Gastrocnemius medialis (tissue), 4 donors: Measurements from ENCODE around the gene MPP3. TPM values are rescaled to one million over a fixed set of nuclear protein-coding genes. Genes with fewer than 3 reads are reported as not detected.
"Not testable (repeated sequence)": the region's sequence is repeated elsewhere in the genome, so short reads cannot be mapped to it uniquely, and the experiment has no call there.

Source experiments
- ATAC-seq, 2 donors: fragments of 150-250 bp; one replicate each; pipeline ENCODE4 v1.9.1; 2016
- DNase-seq, 2 donors: peaks; one replicate each; pipeline ENCODE4 v3.0.0-alpha.2; 2019
- H3K27ac ChIP-seq, 4 donors: fragments of 200-600 bp; sonication (generic); 1 replicate in 1 of 4; 2 replicates in 3 of 4; pipeline ENCODE4 v1.5.1; 2016 to 2018; ENCODE audit warnings: mild to moderate bottlenecking in 2 of 4, moderate library complexity in 1 of 4
- H3K27me3 ChIP-seq, 3 donors: fragments of 200-600 bp; sonication (generic) in 2 of 3; 1 replicate in 1 of 3; 2 replicates in 2 of 3; pipeline versions ENCODE4 v1.5.1 to v1.6.0; 2016 to 2019; ENCODE audit warnings: mild to moderate bottlenecking in 1 of 3, moderate library complexity in 1 of 3
- H3K36me3 ChIP-seq, 2 donors: fragments of 200-600 bp; sonication (generic) in 1 of 2; one replicate each; pipeline ENCODE4 v1.5.1; 2017 to 2018
- H3K4me1 ChIP-seq, 2 donors: fragments of 200-600 bp; sonication (generic) in 1 of 2; one replicate each; pipeline ENCODE4 v1.5.1; 2016 to 2017; ENCODE audit warnings: mild to moderate bottlenecking in 2 of 2
- H3K4me3 ChIP-seq, 4 donors: fragments of 200-600 bp; sonication (generic) in 3 of 4; 1 replicate in 1 of 4; 2 replicates in 3 of 4; pipeline ENCODE4 v1.5.1; 2016 to 2019; ENCODE audit warnings: mild to moderate bottlenecking in 2 of 4
- H3K9me3 ChIP-seq, 3 donors: fragments of 200-600 bp; sonication (generic) in 2 of 3; 1 replicate in 1 of 3; 2 replicates in 2 of 3; pipeline ENCODE4 v1.5.1; 2016 to 2019
- POLR2A ChIP-seq, 2 donors: fragments of 450-650 bp; IDR thresholded peaks; one replicate each; pipeline ENCODE4 v1.6.1; 2017; ENCODE audit warnings: antibody characterized with exemption in 2 of 2, mild to moderate bottlenecking in 2 of 2, moderate library complexity in 2 of 2
- in situ Hi-C, 4 donors: fragments of 200-750 bp; cut with MboI; loops; one replicate each; pipeline versions ENCODE4 v1.15.0 to v1.8.0; 2017; ENCODE audit warnings: low sequenced_read_pairs in 4 of 4
- intact Hi-C: fragments of 100-400 bp; cut with DNase I; formaldehyde crosslinking; loops from one replicate; pipeline ENCODE4 v1.15.1; 2023; ENCODE audit warnings: low total_unique reads
- total RNA-seq, 4 donors: library from RNA; depleted of rRNA; stranded (reverse); fragments of >200 nt; gene quantifications; one replicate each; pipeline versions ENCODE4 v1.1.0 to v1.2.3, GENCODE V29; 2016
- TF ChIP-seq, protein P1 (sequence below), 5 experiments: fragments of 450-650 bp in 3 of 5; fragments of 200-600 bp in 2 of 5; sonication (generic) in 2 of 5; IDR thresholded peaks in 4 of 5; conservative IDR thresholded peaks in 1 of 5; 1 replicate in 4 of 5; 2 replicates in 1 of 5; pipeline ENCODE4 v1.5.1; 2016 to 2019; ENCODE audit warnings: antibody characterized with exemption in 5 of 5, mild to moderate bottlenecking in 3 of 5, moderate library complexity in 3 of 5

The MPP3 gene
- total RNA-seq, 4 donors from 2014 or later: 0.12 to 2.4 (median 1.1) TPM

GRCh38 chr17:43845766-43846165, 12.8 kb upstream of the MPP3 start:
- in situ Hi-C loops (loop anchor here in 1 of 4 donors (10.0 kb wide), 2 partner anchors 61 to 151 kb away; partner anchors contain the start of gene CFAP97D1), intact Hi-C loops (loop anchor here (1.0 to 2.0 kb wide), 3 partner anchors 66 to 151 kb away; no protein-coding TSS in a partner anchor)
- no peak for ATAC-seq
- TF ChIP-seq, protein P1, sequence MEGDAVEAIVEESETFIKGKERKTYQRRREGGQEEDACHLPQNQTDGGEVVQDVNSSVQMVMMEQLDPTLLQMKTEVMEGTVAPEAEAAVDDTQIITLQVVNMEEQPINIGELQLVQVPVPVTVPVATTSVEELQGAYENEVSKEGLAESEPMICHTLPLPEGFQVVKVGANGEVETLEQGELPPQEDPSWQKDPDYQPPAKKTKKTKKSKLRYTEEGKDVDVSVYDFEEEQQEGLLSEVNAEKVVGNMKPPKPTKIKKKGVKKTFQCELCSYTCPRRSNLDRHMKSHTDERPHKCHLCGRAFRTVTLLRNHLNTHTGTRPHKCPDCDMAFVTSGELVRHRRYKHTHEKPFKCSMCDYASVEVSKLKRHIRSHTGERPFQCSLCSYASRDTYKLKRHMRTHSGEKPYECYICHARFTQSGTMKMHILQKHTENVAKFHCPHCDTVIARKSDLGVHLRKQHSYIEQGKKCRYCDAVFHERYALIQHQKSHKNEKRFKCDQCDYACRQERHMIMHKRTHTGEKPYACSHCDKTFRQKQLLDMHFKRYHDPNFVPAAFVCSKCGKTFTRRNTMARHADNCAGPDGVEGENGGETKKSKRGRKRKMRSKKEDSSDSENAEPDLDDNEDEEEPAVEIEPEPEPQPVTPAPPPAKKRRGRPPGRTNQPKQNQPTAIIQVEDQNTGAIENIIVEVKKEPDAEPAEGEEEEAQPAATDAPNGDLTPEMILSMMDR (IDR thresholded peaks at IDR 0.05 in 4 of 5, conservative IDR thresholded peaks at IDR 0.05 in 1 of 5): no peak
- no peak for TF ChIP-seq POLR2A (IDR thresholded peaks at IDR 0.05)
- no peak for DNase-seq
- peaks cover 10 to 15% of the 10 kb centered on the region in 2 donors for H3K4me1 ChIP-seq
- no peaks in the 10 kb centered on the region for H3K9me3 ChIP-seq
- H3K27ac ChIP-seq: peak overlapping the region in 1 of 4 donors; percentile 37
- H3K27me3 ChIP-seq: peaks cover 0 to 3% (median 0%) of the 10 kb centered on the region in 3 donors
- H3K4me3 ChIP-seq: no peak overlapping the region
- no peaks in the 10 kb centered on the region for H3K36me3 ChIP-seq

DNA sequence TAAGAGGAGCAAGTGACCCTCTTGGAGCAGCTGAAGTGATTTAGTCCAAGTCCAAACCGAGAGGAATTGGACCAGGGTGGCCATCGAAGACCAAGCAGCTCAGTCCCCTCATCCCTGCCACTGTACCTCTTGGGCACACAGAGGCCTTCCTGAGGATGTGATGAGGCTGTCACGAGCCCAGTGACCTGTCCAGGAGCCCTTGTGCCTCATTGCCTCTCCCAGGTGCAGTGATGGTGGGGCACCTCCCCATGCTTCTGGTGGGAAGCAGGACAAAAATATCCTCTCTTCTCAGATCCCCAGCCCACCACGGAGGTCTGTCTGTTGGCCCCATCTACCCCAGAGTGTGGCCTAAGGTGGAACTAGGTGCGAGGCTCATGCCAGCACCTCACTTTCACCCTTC, 11.3 kb upstream of the MPP3 start:
- intact Hi-C loops: loop anchor here (2.0 kb wide), 1 partner anchor 77 kb away; no protein-coding TSS in a partner anchor
- H3K4me1 ChIP-seq: peaks cover 16 to 28% of the 10 kb centered on the region in 2 donors
- no peak for DNase-seq
- H3K36me3 ChIP-seq: no peaks in the 10 kb centered on the region
- H3K9me3 ChIP-seq: no peaks in the 10 kb centered on the region
- in situ Hi-C loops: loop anchor here in 1 of 4 donors (10.0 kb wide), 2 partner anchors 59 to 149 kb away; partner anchors contain the start of gene CFAP97D1
- H3K4me3 ChIP-seq: no peak overlapping the region
- no peak for ATAC-seq
- no peaks in the 10 kb centered on the region for H3K27me3 ChIP-seq
- H3K27ac ChIP-seq: no peak overlapping the region
- no peak for TF ChIP-seq POLR2A (IDR thresholded peaks at IDR 0.05)
- TF ChIP-seq, protein P1 (IDR thresholded peaks at IDR 0.05 in 4 of 5, conservative IDR thresholded peaks at IDR 0.05 in 1 of 5): no peak

DNA sequence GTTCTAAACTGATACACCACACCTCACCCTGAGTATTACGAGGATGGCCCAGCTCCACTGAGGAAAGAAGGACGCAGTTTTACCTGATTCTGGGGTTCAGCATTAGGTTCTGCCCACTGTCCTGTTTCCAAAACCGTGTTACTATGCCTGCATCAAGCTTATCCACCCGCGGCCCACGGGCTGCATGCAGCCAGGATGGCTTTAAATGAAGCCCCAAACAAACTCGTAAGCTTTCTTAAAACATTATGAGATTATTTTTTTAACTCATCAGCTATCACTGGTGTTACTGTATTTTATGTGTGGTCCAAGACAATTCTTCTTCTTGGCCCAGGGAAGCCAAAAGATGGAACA, 10.0 kb upstream of the MPP3 start:
- peaks cover 16 to 29% of the 10 kb centered on the region in 2 donors for H3K4me1 ChIP-seq
- intact Hi-C loops (no loop called here), in situ Hi-C loops (loop anchor here in 1 of 4 donors (10.0 kb wide), 2 partner anchors 58 to 148 kb away; partner anchors contain the start of gene CFAP97D1)
- no peaks in the 10 kb centered on the region for H3K36me3 ChIP-seq
- DNase-seq (no peak), ATAC-seq (no peak)
- peak overlapping the region in 3 of 4 donors; percentile 11 to 56 (median 14) for H3K27ac ChIP-seq
- no peaks in the 10 kb centered on the region for H3K9me3 ChIP-seq
- no peak for TF ChIP-seq POLR2A (IDR thresholded peaks at IDR 0.05)
- no peaks in the 10 kb centered on the region for H3K27me3 ChIP-seq
- no peak overlapping the region for H3K4me3 ChIP-seq

DNA sequence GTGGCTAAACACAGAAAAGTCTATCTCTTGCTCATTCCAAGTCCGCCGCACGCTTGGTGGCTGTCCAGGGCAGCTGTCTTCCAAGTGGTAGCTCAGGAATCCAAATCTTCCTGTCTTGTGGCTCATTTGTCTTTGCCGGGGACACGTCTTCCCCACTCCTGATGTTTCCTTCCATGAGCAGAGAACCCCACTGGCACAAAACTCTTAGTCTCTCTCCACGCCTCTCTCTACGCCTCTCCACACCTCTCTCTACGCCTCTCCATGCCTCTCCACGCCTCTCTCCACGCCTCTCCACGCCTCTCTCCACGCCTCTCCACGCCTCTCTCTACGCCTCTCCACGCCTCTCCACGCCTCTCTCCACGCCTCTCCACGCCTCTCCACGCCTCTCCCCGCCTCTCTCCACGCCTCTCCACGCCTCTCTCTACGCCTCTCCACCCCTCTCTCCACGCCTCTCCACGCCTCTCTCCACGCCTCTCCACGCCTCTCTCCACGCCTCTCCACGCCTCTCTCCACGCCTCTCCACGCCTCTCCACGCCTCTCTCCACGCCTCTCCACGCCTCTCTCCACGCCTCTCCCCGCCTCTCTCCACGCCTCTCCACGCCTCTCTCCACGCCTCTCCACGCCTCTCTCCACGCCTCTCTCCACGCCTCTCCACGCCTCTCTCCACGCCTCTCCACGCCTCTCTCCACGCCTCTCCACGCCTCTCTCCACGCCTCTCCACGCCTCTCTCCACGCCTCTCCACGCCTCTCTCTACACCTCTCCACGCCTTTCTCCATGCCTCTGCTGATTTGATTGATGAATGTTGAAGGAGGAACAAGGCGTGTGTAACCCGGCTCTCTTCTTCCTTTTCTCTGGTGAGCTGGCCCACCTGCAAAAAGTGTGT, 9.4 kb upstream of the MPP3 start:
- Histone ChIP-seq H3K4me1 (peaks cover 16 to 29% of the 10 kb centered on the region in 2 donors), H3K27ac (peak overlapping the region in 3 of 4 donors; percentile 11 to 62 (median 14)), H3K4me3 (peak overlapping the region in 2 of 4 donors; percentile 11 to 13)
- DNase-seq (peak; percentile 33 to 36), ATAC-seq (peak; percentile 18 to 46)
- intact Hi-C loops, H3K36me3 ChIP-seq, H3K27me3 ChIP-seq, H3K9me3 ChIP-seq: not testable (repeated sequence)
- in situ Hi-C loops: loop anchor here in 1 of 4 donors (10.0 kb wide), 2 partner anchors 58 to 148 kb away; partner anchors contain the start of gene CFAP97D1

DNA sequence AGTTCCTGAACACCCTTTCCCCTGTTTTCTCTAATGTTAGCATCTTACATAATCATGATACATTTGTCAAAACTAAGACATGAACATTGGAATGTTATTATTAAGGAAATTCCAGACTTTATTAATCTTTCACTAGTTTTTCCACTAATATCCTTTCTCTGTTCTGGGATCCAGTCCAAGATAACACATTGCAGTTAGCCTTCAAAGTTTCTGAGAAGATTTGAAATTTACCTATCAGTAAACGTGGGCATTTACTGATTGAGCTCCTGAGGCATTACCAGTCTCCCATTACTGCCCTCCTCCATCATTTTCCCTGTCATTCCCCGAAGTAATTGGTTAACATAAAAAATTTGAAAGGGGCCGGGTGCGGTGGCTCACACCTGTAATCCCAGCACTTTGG, 8.3 kb upstream of the MPP3 start:
- Histone ChIP-seq H3K9me3 (no peaks in the 10 kb centered on the region), H3K27ac (no peak overlapping the region), H3K4me1 (peaks cover 16 to 29% of the 10 kb centered on the region in 2 donors), H3K36me3 (no peaks in the 10 kb centered on the region), H3K27me3 (no peaks in the 10 kb centered on the region), H3K4me3 (no peak overlapping the region)
- DNase-seq (no peak), ATAC-seq (no peak)
- in situ Hi-C loops (loop anchor here in 1 of 4 donors (10.0 kb wide), 2 partner anchors 56 to 146 kb away; partner anchors contain the start of gene CFAP97D1), intact Hi-C loops (no loop called here)
- TF ChIP-seq, protein P1 (IDR thresholded peaks at IDR 0.05 in 4 of 5, conservative IDR thresholded peaks at IDR 0.05 in 1 of 5): no peak
- no peak for TF ChIP-seq POLR2A (IDR thresholded peaks at IDR 0.05)
